Heart right ventricle (tissue), 16 donors: ENCODE measurements around the gene ZMYND10. TPM values are rescaled to one million over a fixed set of nuclear protein-coding genes. Genes with fewer than 3 reads are reported as not detected.
A peak's percentile ranks its signal among the peaks of the same experiment; 100 is the strongest.

ENCODE experiments used
- ATAC-seq, 8 donors: fragments of 200-7000 bp; cut with Tn5 transposase; one replicate each; pipeline ENCODE4 v1.9.1; 2020; ENCODE audit warnings: mild to moderate bottlenecking in 8 of 8, moderate library complexity in 8 of 8, moderate number of reproducible peaks in 1 of 8
- DNase-seq, 2 donors: peaks; one replicate each; pipeline ENCODE4 v3.0.0-alpha.2; 2020
- H3K27ac ChIP-seq, 10 donors: fragments of 200-600 bp; sonication (generic) in 2 of 10; one replicate each; pipeline versions ENCODE4 v1.5.0 to v1.8.0; 2020 to 2022; ENCODE audit warnings: mild to moderate bottlenecking in 3 of 10
- H3K27me3 ChIP-seq, 7 donors: fragments of 200-600 bp; one replicate each; pipeline ENCODE4 v1.8.0; 2021 to 2022; ENCODE audit warnings: mild to moderate bottlenecking in 2 of 7
- H3K36me3 ChIP-seq, 9 donors: fragments of 200-600 bp; sonication (generic) in 1 of 9; one replicate each; pipeline versions ENCODE4 v1.5.0 to v1.8.0; 2020 to 2022; ENCODE audit warnings: mild to moderate bottlenecking in 2 of 9
- H3K4me1 ChIP-seq, 9 donors: fragments of 200-600 bp; sonication (generic) in 1 of 9; one replicate each; pipeline versions ENCODE4 v1.5.0 to v1.8.0; 2020 to 2022; ENCODE audit warnings: mild to moderate bottlenecking in 4 of 9
- H3K4me3 ChIP-seq, 10 donors: fragments of 200-600 bp; sonication (generic) in 2 of 10; one replicate each; pipeline versions ENCODE4 v1.5.0 to v1.8.0; 2020 to 2022; ENCODE audit warnings: mild to moderate bottlenecking in 7 of 10, moderate library complexity in 2 of 10
- H3K9me3 ChIP-seq, 11 donors: fragments of 200-600 bp in 10 of 11; sonication (generic) in 2 of 11; one replicate each; pipeline versions ENCODE4 v1.5.0 to v1.8.0; 2013 to 2022; ENCODE audit warnings: mild to moderate bottlenecking in 2 of 11, control low read depth in 1 of 11, moderate library complexity in 1 of 11
- CTCF ChIP-seq, 9 donors: fragments of 200-600 bp; sonication (generic) in 2 of 9; IDR thresholded peaks; one replicate each; pipeline versions ENCODE4 v1.5.0 to v1.8.0; 2021 to 2022; ENCODE audit warnings: antibody characterized with exemption in 9 of 9, mild to moderate bottlenecking in 5 of 9, moderate library complexity in 1 of 9
- WGBS, 2 donors: extraction: QIAGEN DNeasy Blood & Tissue Kit; methylation state at CpG; one replicate each; pipeline ENCODE4 v1.1.7; 2013; ENCODE audit warnings: inconsistent platforms in 1 of 2; 5-methylcytosine and 5-hydroxymethylcytosine counted together
- intact Hi-C, 10 donors: fragments of 100-400 bp; cut with DNase I; formaldehyde crosslinking; loops; one replicate each; pipeline versions ENCODE4 v1.11.1 to v1.14.2; 2022
- long read RNA-seq, 3 donors: library from polyadenylated mRNA; unstranded; transcript quantifications; one replicate each; pipeline ENCODE4 v2.0.0, GENCODE V29; 2020 to 2021
- polyA plus RNA-seq, 2 donors: library from polyadenylated mRNA; stranded (reverse); fragments of 200-250 nt; gene quantifications; one replicate each; pipeline ENCODE4 v1.2.3, GENCODE V29; 2013
- total RNA-seq, 10 donors: library from RNA; stranded (reverse); fragmentation: NEBNext Ultra II Directional in 3 of 10; extraction: Animal tissue kit (Norgen Biotek cat#: 25700) in 3 of 10; gene quantifications; one replicate each; pipeline versions ENCODE4 v1.2.1 to v1.2.4, GENCODE V29; 2021 to 2023
- donor health status: Arrhythmogenic right ventricular cardiomyopathy.
- donor health status: ischemic (EF 13 %, LVEDD 7.1; RV severe dilation, severe dysfunction).
- donor health status: healthy with polysubstance abuse.
- donor health status: DM: no; HTN: yes; CAD: no.
- donor health status: DM: no; HTN: no; CAD: no.
- donor health status: ischemic (EF 25% LVEDD 6.9; RV normal size, moderate dysfunction).
- donor health status: ischemic (EF 25% LVEDD 5.7; RV mildly dilated, moderate dysfunction).
- donor health status: healthy.
- donor health status: DM: yes; HTN: yes; CAD: no.
- donor health status: Ischemic cardiomyopathy.
- donor health status: ischemic (EF 35%, LVEDD 5.7; RV mildly dilated, moderate dysfunction).
- donor health status: nonischemic (EF 11% LVEDD 7.7; RV severe dilation, severe dysfunction).
- donor health status: DM: yes; HTN: yes; CAD: no.
- donor health status: PGD.
- donor health status: ischemic (EF 29% LVEDD 5.4; RV normal size, mild dysfunction).
- donor health status: nonischemic (EF 23%, LVEDD 6.1; RV moderate dilation, normal function).

ZMYND10 gene
- total RNA-seq (under 1 TPM in 3 of 10 donors, not detected in 7; 0.15 to 0.65 (median 0.22) TPM), polyA plus RNA-seq (under 1 TPM; 0.20 to 0.88 TPM)
- long read RNA-seq, donor 1, partial matches to known transcripts: 0 of 2 reads
- long read RNA-seq, donor 1, other reads (novel, unspliced or antisense): 2 of 2 reads
- long read RNA-seq, donor 2: 0 reads
- long read RNA-seq, donor 3: 0 reads

- intact Hi-C loops: loop anchor here in 8 of 10 donors (2.0 to 10.0 kb wide), 5 partner anchors 197 to 1089 kb away; partner anchors contain the start of gene CISH (in 1 of the 8)
- peak; percentile 17 to 50 (median 34) for ATAC-seq
- Histone ChIP-seq H3K27me3 (no peaks in the 10 kb centered on the region), H3K36me3 (peaks cover 0 to 21% (median 0%) of the 10 kb centered on the region in 9 donors), H3K4me3 (peak within 1 kb of the TSS; percentile 15 to 51 (median 38)), H3K4me1 (peaks cover 16 to 54% (median 37%) of the 10 kb centered on the region in 9 donors), H3K9me3 (no peaks in the 10 kb centered on the region), H3K27ac (peak within 1 kb of the TSS in 3 of 10 donors; percentile 0 to 25 (median 24))
- DNase-seq: peak; percentile 65 to 83
- no peak for TF ChIP-seq CTCF (IDR thresholded peaks at IDR 0.05)
- 7 to 8% methylated on average over 45 of the region's 45 CpGs for WGBS, 2 donors
Observed at GRCh38 chr3:50345586-50346234, at the start of gene ZMYND10. ZMYND10 (minus strand) TSS chr3:50345732; CDS start chr3:50345579, 153 bp downstream.

- whole genome bisulfite sequencing, 2 donors: 89 to 97% methylated on average over 5 of the region's 5 CpGs
- H3K4me1 ChIP-seq: peaks cover 9 to 33% (median 26%) of the 10 kb centered on the region in 9 donors
- peak overlapping the region in 1 of 10 donors; percentile 37 for H3K27ac ChIP-seq
- ATAC-seq: no peak
- no peak for DNase-seq
- no peak overlapping the region for H3K4me3 ChIP-seq
- H3K9me3 ChIP-seq: no peaks in the 10 kb centered on the region
- no peaks in the 10 kb centered on the region for H3K36me3 ChIP-seq
- no peaks in the 10 kb centered on the region for H3K27me3 ChIP-seq
- intact Hi-C loops: no loop called here
- no peak for TF ChIP-seq CTCF (IDR thresholded peaks at IDR 0.05)
Observed at GRCh38 chr3:50393061-50393460, 47.5 kb upstream of the ZMYND10 start.

GRCh38 chr3:50392101-50392715 is 46.7 kb upstream of the ZMYND10 start:
- ATAC-seq (peak; percentile 62 to 86 (median 74)), DNase-seq (peak; percentile 44 to 52)
- Histone ChIP-seq H3K27me3 (no peaks in the 10 kb centered on the region), H3K36me3 (no peaks in the 10 kb centered on the region), H3K4me3 (no peak overlapping the region), H3K9me3 (no peaks in the 10 kb centered on the region), H3K4me1 (peaks cover 9 to 33% (median 26%) of the 10 kb centered on the region in 9 donors), H3K27ac (peak overlapping the region in 5 of 10 donors; percentile 37 to 63 (median 41))
- intact Hi-C loops: no loop called here
- no peak for TF ChIP-seq CTCF (IDR thresholded peaks at IDR 0.05)
- WGBS, 2 donors: 68 to 71% methylated on average over 5 of the region's 5 CpGs

GRCh38 chr3:50390508-50391224 is 45.1 kb upstream of the ZMYND10 start:
- H3K4me1 ChIP-seq: peaks cover 9 to 33% (median 26%) of the 10 kb centered on the region in 9 donors
- no peaks in the 10 kb centered on the region for H3K36me3 ChIP-seq
- 46 to 54% methylated on average over 12 of the region's 12 CpGs for WGBS, 2 donors
- no peaks in the 10 kb centered on the region for H3K9me3 ChIP-seq
- H3K27ac ChIP-seq: peak overlapping the region in 6 of 10 donors; percentile 47 to 73 (median 56)
- no peaks in the 10 kb centered on the region for H3K27me3 ChIP-seq
- ATAC-seq (peak; percentile 69 to 90 (median 80)), DNase-seq (peak; percentile 68 to 79)
- no peak for TF ChIP-seq CTCF (IDR thresholded peaks at IDR 0.05)
- intact Hi-C loops: loop anchor here in 1 of 10 donors (1.0 kb wide), 1 partner anchor 31 kb away; the partner anchor contains the start of gene TMEM115
- no peak overlapping the region for H3K4me3 ChIP-seq
